Endodermal cell (in vitro differentiated cells): ENCODE measurements around the gene UNC5CL. TPM values are rescaled to one million over a fixed set of nuclear protein-coding genes. Genes with fewer than 3 reads are reported as not detected.

Experiments used
- DNase-seq: peaks from one replicate; pipeline ENCODE4 v3.0.0-alpha.2; 2017
- H3K27ac ChIP-seq: 2 replicates; pipeline ENCODE4 v1.5.1; 2013; ENCODE audit warnings: mild to moderate bottlenecking, low read depth, low read length, moderate library complexity
- H3K27me3 ChIP-seq: 2 replicates; pipeline ENCODE4 v1.6.1; 2013; ENCODE audit warnings: mild to moderate bottlenecking, low read length, moderate library complexity; ENCODE audit not compliant: insufficient read depth, control insufficient read depth, poor library complexity, severe bottlenecking
- H3K36me3 ChIP-seq: 2 replicates; pipeline ENCODE4 v1.7.0; 2013; ENCODE audit warnings: mild to moderate bottlenecking, low read length, moderate library complexity; ENCODE audit not compliant: control insufficient read depth, insufficient read depth
- H3K4me1 ChIP-seq: one replicate; pipeline ENCODE4 v1.7.0; 2013; ENCODE audit warnings: low read length; ENCODE audit not compliant: control insufficient read depth, insufficient read depth
- H3K4me3 ChIP-seq: 2 replicates; pipeline ENCODE4 v1.5.1; 2013; ENCODE audit warnings: mild to moderate bottlenecking, low read length, moderate library complexity
- H3K9ac ChIP-seq: 2 replicates; pipeline ENCODE4 v1.6.1; 2013; ENCODE audit warnings: mild to moderate bottlenecking, low read length, moderate library complexity; ENCODE audit not compliant: poor library complexity, severe bottlenecking; ENCODE audit errors: extremely low read depth
- H3K9me3 ChIP-seq: 2 replicates; pipeline ENCODE4 v1.6.1; 2013; ENCODE audit warnings: mild to moderate bottlenecking, low read length, moderate library complexity; ENCODE audit not compliant: control insufficient read depth
- H3K27ac Mint-ChIP-seq: 2 replicates; pipeline ENCODE4 v1.8.0; 2020; ENCODE audit warnings: mixed read lengths
- H3K27me3 Mint-ChIP-seq: 2 replicates; pipeline ENCODE4 v1.8.0; 2021; ENCODE audit warnings: mild to moderate bottlenecking, mixed read lengths; ENCODE audit not compliant: insufficient read depth
- H3K36me3 Mint-ChIP-seq: 2 replicates; pipeline ENCODE4 v1.8.0; 2020; ENCODE audit warnings: low read depth, mixed read lengths
- H3K4me1 Mint-ChIP-seq: 2 replicates; pipeline ENCODE4 v1.8.0; 2020; ENCODE audit warnings: mixed read lengths
- H3K4me3 Mint-ChIP-seq: 2 replicates; pipeline ENCODE4 v1.8.0; 2020; ENCODE audit warnings: mild to moderate bottlenecking, moderate library complexity, mixed read lengths
- H3K9me3 Mint-ChIP-seq: 2 replicates; pipeline ENCODE4 v1.8.0; 2020; ENCODE audit warnings: mild to moderate bottlenecking, mixed read lengths
- WGBS, 2 experiments: methylation state at CpG; one replicate each; pipeline versions ENCODE4 v1.1.5 to v1.1.7; 2013; ENCODE audit warnings: missing lambda C conversion rate in 2 of 2, mixed read lengths in 1 of 2; ENCODE audit not compliant: insufficient coverage in 1 of 2, insufficient read length in 1 of 2; 5-methylcytosine and 5-hydroxymethylcytosine counted together
- total RNA-seq, 2 donors: library from RNA; stranded (reverse); fragmentation: NEBNext Ultra II Directional in 1 of 2; extraction: Animal tissue kit (Norgen Biotek cat#: 25700) in 1 of 2; gene quantifications; 2 replicates in 1 of 2; 3 replicates in 1 of 2; pipeline ENCODE4 v1.2.1, GENCODE V29; 2021
- TF ChIP-seq, protein P1 (sequence below): fragments of 200-600 bp; sonication (generic); conservative IDR thresholded peaks from 2 replicates; pipeline ENCODE4 v1.5.0; 2021; ENCODE audit warnings: antibody characterized with exemption, mild to moderate bottlenecking

Gene UNC5CL
- total RNA-seq, 2 donors from 2014 or later, result 3.8 to 4.7 TPM

GRCh38 chr6:40997234-40997957 lies 41.6 kb downstream of the UNC5CL start:
- no peak overlapping the region for H3K4me3 ChIP-seq
- peak overlapping the region; percentile 90 for H3K27ac ChIP-seq
- H3K27me3 Mint-ChIP-seq, result no peaks in the 10 kb centered on the region
- peaks cover 19% of the 10 kb centered on the region for H3K4me1 ChIP-seq
- H3K36me3 ChIP-seq, result no peaks in the 10 kb centered on the region
- peaks cover 71% of the 10 kb centered on the region for H3K4me1 Mint-ChIP-seq
- peak overlapping the region; percentile 69 for H3K9ac ChIP-seq
- peak overlapping the region; percentile 46 for H3K4me3 Mint-ChIP-seq
- peak; percentile 94 for DNase-seq
- peak overlapping the region; percentile 100 for H3K27ac Mint-ChIP-seq
- H3K9me3 ChIP-seq, result no peaks in the 10 kb centered on the region
- no peaks in the 10 kb centered on the region for H3K36me3 Mint-ChIP-seq
- no peaks in the 10 kb centered on the region for H3K27me3 ChIP-seq
- TF ChIP-seq, protein P1, sequence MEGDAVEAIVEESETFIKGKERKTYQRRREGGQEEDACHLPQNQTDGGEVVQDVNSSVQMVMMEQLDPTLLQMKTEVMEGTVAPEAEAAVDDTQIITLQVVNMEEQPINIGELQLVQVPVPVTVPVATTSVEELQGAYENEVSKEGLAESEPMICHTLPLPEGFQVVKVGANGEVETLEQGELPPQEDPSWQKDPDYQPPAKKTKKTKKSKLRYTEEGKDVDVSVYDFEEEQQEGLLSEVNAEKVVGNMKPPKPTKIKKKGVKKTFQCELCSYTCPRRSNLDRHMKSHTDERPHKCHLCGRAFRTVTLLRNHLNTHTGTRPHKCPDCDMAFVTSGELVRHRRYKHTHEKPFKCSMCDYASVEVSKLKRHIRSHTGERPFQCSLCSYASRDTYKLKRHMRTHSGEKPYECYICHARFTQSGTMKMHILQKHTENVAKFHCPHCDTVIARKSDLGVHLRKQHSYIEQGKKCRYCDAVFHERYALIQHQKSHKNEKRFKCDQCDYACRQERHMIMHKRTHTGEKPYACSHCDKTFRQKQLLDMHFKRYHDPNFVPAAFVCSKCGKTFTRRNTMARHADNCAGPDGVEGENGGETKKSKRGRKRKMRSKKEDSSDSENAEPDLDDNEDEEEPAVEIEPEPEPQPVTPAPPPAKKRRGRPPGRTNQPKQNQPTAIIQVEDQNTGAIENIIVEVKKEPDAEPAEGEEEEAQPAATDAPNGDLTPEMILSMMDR, result no peak
- H3K9me3 Mint-ChIP-seq, result no peaks in the 10 kb centered on the region
- 0% methylated on average over 2 to 4 of the region's 4 CpGs for WGBS, 2 experiments

DNA sequence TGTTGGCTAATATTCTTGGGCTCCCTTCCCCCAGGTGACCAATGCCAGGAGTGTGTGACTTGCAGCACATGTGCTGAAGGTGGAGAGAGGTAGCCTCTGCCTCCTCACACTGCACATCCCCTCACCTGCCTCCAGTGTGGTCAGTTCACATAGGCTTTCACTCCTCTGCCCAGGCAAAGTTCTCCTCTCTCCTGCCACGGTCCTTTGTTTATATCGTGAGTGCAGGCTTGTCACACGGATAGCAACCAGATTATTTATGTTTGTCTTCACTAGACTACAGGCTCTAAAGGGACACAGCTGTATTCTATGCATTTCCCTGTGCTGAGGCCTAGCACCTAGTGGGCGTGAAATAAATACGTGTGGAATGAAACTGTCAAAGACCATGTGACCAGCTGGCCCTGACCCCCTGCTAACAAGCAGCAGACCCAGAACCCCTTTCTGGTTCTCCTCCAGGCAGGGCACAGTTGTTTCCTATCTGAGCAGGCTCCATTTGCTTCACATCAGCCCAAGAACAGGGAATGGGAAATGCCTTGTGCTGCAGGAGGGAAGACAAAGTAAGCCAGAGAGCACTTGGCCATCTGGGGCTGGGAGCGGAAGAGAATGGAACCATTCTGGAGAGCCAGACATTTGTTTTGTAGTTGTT lies 42.3 kb downstream of the UNC5CL start:
- Histone ChIP-seq H3K36me3 (no peaks in the 10 kb centered on the region), H3K4me3 (no peak overlapping the region), H3K9ac (peak overlapping the region; percentile 69), H3K4me1 (peaks cover 19% of the 10 kb centered on the region), H3K27me3 (no peaks in the 10 kb centered on the region), H3K27ac (peak overlapping the region; percentile 90), H3K9me3 (no peaks in the 10 kb centered on the region)
- Mint-ChIP-seq H3K27ac (peak overlapping the region; percentile 100), H3K36me3 (no peaks in the 10 kb centered on the region), H3K9me3 (no peaks in the 10 kb centered on the region), H3K4me1 (peaks cover 73% of the 10 kb centered on the region), H3K4me3 (peak overlapping the region; percentile 46), H3K27me3 (peaks cover 2% of the 10 kb centered on the region)
- WGBS, 2 experiments, result 23 to 33% methylated on average over 6 of the region's 6 CpGs
- DNase-seq, result peak; percentile 80
- TF ChIP-seq, protein P1, result no peak

DNA sequence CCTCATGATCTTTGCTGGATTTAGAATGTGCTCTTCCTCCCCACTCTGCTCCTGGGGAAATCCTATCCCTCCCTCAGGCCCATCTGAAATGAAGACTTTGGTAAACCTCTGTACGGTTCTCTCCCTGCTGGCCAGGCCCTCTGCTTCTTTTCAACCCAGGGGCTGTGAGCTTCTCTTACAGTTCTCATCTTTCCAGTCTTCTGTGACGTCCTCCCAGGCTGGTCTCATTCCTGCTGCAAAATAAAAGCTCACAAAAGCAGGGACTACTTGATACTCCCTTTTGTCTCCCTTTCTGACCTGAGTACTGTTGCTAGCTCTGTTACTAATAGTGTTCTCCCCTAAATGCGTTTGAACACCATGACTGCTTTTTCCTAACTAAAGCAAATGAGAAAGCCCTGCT lies 46.3 kb downstream of the UNC5CL start:
- Mint-ChIP-seq H3K4me3 (no peak overlapping the region), H3K27ac (peak overlapping the region; percentile 18), H3K27me3 (peaks cover 4% of the 10 kb centered on the region), H3K36me3 (no peaks in the 10 kb centered on the region), H3K9me3 (no peaks in the 10 kb centered on the region), H3K4me1 (peaks cover 46% of the 10 kb centered on the region)
- Histone ChIP-seq H3K27me3 (no peaks in the 10 kb centered on the region), H3K36me3 (no peaks in the 10 kb centered on the region), H3K9ac (no peak overlapping the region), H3K4me1 (peaks cover 10% of the 10 kb centered on the region), H3K9me3 (no peaks in the 10 kb centered on the region), H3K27ac (peak overlapping the region; percentile 36), H3K4me3 (no peak overlapping the region)
- WGBS, 2 experiments, result 77 to 82% methylated on average over 3 of the region's 3 CpGs
- TF ChIP-seq, protein P1, result no peak
- DNase-seq, result no peak
